Retinal pigment epithelial cell (primary cell): Measurements from ENCODE around the gene FLNA.

Experiments used
- DNase-seq: peaks from one replicate; pipeline ENCODE4 v3.0.0-alpha.2; 2010; ENCODE audit warnings: low read depth
- H3K4me3 ChIP-seq: 2 replicates; pipeline ENCODE4 v1.5.1; 2011; ENCODE audit warnings: mild to moderate bottlenecking, low read length, control low read depth, moderate library complexity
- TF ChIP-seq, protein P1 (sequence below): conservative IDR thresholded peaks from 2 replicates; pipeline ENCODE4 v1.5.1; 2011; ENCODE audit warnings: low read depth, low read length, control low read depth, inconsistent platforms

FLNA gene

DNA sequence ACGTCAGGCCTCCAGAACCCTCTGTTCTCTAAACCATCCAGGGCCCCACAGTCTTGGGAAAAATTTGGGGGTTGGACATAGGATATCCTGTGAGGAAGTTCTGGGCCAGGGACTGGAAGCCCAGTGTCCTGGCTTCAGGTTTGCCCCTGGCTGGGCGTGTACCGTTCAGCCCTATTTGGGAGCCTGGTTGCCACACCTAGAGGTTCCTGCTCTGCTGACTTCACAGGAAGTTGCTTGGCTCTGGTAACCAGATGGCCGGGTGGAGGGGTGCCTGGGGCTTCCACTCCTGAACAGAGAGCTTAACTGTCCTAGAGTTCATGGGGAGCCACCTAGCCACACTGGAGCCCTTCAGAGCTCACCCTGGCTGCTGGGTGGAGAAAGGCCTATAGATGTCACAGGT lies 38.0 kb upstream of the FLNA start:
- TF ChIP-seq, protein P1, sequence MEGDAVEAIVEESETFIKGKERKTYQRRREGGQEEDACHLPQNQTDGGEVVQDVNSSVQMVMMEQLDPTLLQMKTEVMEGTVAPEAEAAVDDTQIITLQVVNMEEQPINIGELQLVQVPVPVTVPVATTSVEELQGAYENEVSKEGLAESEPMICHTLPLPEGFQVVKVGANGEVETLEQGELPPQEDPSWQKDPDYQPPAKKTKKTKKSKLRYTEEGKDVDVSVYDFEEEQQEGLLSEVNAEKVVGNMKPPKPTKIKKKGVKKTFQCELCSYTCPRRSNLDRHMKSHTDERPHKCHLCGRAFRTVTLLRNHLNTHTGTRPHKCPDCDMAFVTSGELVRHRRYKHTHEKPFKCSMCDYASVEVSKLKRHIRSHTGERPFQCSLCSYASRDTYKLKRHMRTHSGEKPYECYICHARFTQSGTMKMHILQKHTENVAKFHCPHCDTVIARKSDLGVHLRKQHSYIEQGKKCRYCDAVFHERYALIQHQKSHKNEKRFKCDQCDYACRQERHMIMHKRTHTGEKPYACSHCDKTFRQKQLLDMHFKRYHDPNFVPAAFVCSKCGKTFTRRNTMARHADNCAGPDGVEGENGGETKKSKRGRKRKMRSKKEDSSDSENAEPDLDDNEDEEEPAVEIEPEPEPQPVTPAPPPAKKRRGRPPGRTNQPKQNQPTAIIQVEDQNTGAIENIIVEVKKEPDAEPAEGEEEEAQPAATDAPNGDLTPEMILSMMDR = no peak
- H3K4me3 ChIP-seq = peak overlapping the region; percentile 57
- DNase-seq = no peak

DNA sequence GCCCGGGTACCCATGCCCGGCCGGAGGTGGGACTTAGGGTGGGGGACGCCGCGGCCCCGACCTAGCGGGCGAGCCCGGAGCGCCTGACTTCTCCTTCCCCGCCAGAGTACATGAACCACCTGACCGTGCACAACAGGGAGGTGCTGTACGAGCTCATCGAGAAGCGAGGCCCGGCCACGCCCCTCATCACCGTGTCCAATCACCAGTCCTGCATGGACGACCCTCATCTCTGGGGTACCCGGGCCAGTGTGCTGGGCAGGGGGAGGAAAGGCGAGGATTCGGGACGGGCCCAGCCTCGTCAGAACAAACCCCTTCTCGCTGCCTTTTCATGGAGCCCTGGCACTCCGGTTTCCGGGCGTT lies 37.5 kb upstream of the FLNA start:
- TF ChIP-seq, protein P1 = no peak
- DNase-seq = no peak
- peak overlapping the region; percentile 57 for H3K4me3 ChIP-seq

- DNase-seq = peak; percentile 82
- TF ChIP-seq, protein P1 = no peak
- H3K4me3 ChIP-seq = peak within 1 kb of the TSS; percentile 30
Measured at GRCh38 chrX:154409222-154409871, 34.9 kb upstream of the FLNA start, which contains the start of gene DNASE1L1. TSS of gene DNASE1L1 (minus strand) at chrX:154409254. CDS start at chrX:154405568, 3,686 bp downstream.

DNA sequence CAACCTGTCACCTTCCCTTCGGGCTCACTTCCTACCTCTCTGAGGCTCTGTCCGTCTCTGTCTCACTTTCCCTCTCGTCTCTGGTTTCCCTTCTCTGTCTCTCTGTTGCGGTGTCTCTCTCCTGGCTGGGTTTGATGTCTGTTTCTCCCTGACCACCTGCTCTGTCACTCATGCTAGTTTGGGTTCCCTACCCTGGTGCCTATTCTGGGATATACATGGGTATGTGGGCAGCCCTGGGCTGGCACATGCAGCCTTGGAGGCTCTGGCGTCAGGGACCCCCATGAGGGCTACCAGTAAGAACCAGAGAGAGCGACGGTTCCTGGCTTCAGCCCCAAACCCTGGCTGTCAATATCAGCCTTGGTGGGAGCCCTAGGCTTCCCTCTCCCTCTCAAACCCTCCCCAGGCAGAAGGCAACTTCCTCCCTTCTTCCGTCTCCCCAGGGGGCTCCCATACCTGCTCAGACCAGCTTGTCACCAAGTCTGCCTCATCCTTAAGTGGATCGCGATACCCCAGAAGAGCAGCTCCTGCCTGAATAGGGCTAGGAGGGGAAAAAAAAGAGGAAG lies 34.3 kb upstream of the FLNA start:
- peak overlapping the region; percentile 30 for H3K4me3 ChIP-seq
- DNase-seq = no peak
- TF ChIP-seq, protein P1 = no peak

GRCh38 chrX:154404625-154405192 lies 30.3 kb upstream of the FLNA start:
- TF ChIP-seq, protein P1 = no peak
- no peak overlapping the region for H3K4me3 ChIP-seq
- DNase-seq = no peak

DNA sequence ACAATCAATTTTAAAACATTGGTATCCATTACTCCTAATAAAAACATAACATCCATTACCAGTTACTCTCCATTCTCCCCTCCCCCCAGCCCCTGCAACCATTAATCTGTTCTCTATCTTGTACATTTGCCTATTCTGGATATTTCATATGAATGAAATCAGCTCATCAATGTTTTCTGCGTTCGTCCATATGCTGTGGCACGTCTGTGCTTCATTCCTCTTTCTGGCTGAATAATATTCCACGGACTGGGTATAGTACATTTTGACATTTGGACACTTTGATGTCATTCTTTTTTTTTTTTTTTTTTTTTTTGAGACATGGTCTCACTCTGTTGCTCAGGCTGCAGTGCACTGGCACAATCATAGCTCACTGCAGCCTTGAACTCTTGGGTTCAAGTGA lies 29.4 kb upstream of the FLNA start:
- no peak overlapping the region for H3K4me3 ChIP-seq
- no peak for DNase-seq
- TF ChIP-seq, protein P1 = no peak

GRCh38 chrX:154403192-154403591 lies 28.8 kb upstream of the FLNA start:
- H3K4me3 ChIP-seq = no peak overlapping the region
- no peak for DNase-seq
- TF ChIP-seq, protein P1 = no peak
